GM23338 (cell line): ENCODE results near the gene SEC14L1.
"Not testable (repeated sequence)": the region's sequence is repeated elsewhere in the genome, so short reads cannot be mapped to it uniquely, and the experiment has no call there.

Experiments used
- CTCF ChIP-seq, 2 experiments: fragments of 200-600 bp in 1 of 2; sonication (generic) in 1 of 2; conservative IDR thresholded peaks; 2 replicates each; pipeline versions ENCODE4 v1.5.1 to v1.6.1; 2016 to 2017; ENCODE audit warnings: antibody characterized with exemption in 2 of 2, low read depth in 2 of 2, mild to moderate bottlenecking in 2 of 2, moderate library complexity in 1 of 2
- EZH2phosphoT487 ChIP-seq: fragments of 200-600 bp; sonication (generic); IDR thresholded peaks from one replicate; pipeline ENCODE4 v1.8.1; 2018; ENCODE audit warnings: antibody characterized with exemption; ENCODE audit not compliant: unreplicated experiment
- POLR2AphosphoS5 ChIP-seq: IDR thresholded peaks from 2 replicates; pipeline ENCODE4 v1.6.1; 2016; ENCODE audit warnings: antibody characterized with exemption, low read depth
- REST ChIP-seq: IDR thresholded peaks from one replicate; pipeline ENCODE4 v1.6.1; 2018; ENCODE audit warnings: antibody characterized with exemption; ENCODE audit not compliant: unreplicated experiment
- ZNF114 ChIP-seq: fragments of 250-450 bp; sonication (Bioruptor Pico); IDR thresholded peaks from 2 replicates; pipeline ENCODE4 v1.5.0; 2020; ENCODE audit warnings: mild to moderate bottlenecking, moderate library complexity

GRCh38 chr17:77137886-77138285, 2.9 kb upstream of the SEC14L1 start:
- TF ChIP-seq CTCF (conservative IDR thresholded peaks at IDR 0.05; ENCODE audit: low read depth in 2 of 2); POLR2AphosphoS5; REST; ZNF114 (CRISPR knock-in tag); EZH2phosphoT487: not testable (repeated sequence)
